CD1c-positive myeloid dendritic cell (primary cell): Measurements from ENCODE around the gene CDCA7.
"Not testable (repeated sequence)": the region's sequence is repeated elsewhere in the genome, so short reads cannot be mapped to it uniquely, and the experiment has no call there.

Experiments
- DNase-seq: peaks from one replicate; pipeline ENCODE4 v3.0.0-alpha.2; 2016; ENCODE audit errors: extremely low spot score

CDCA7 gene

DNA sequence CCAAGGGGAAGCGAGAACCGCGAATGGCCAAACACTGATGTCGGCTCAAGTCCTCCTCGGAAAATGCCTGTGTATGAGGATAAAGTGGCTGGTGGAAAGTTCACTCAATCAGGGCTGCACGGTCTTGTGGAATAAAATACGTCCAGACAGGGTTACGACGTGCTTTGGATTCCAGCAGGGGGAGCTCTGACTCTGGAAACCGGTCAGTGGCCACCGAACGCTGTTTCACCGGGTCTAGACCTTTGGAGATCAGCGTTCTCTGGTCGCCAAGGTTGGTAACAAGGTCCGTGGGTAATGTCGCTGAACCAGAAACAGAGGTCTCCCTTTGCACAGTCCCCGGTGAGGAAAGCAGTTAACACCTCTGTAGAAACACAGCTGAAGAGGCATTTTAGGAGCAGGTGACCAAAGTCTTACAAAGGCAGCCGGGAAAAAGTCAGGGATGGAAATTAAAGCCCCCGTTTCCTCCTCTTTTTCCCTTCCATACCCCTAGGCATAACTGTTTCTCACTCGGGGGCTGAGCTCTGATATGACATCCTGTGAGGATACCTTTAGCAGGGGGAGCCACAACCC is 47.8 kb downstream of the CDCA7 start:
- peak; percentile 84 for DNase-seq

DNA sequence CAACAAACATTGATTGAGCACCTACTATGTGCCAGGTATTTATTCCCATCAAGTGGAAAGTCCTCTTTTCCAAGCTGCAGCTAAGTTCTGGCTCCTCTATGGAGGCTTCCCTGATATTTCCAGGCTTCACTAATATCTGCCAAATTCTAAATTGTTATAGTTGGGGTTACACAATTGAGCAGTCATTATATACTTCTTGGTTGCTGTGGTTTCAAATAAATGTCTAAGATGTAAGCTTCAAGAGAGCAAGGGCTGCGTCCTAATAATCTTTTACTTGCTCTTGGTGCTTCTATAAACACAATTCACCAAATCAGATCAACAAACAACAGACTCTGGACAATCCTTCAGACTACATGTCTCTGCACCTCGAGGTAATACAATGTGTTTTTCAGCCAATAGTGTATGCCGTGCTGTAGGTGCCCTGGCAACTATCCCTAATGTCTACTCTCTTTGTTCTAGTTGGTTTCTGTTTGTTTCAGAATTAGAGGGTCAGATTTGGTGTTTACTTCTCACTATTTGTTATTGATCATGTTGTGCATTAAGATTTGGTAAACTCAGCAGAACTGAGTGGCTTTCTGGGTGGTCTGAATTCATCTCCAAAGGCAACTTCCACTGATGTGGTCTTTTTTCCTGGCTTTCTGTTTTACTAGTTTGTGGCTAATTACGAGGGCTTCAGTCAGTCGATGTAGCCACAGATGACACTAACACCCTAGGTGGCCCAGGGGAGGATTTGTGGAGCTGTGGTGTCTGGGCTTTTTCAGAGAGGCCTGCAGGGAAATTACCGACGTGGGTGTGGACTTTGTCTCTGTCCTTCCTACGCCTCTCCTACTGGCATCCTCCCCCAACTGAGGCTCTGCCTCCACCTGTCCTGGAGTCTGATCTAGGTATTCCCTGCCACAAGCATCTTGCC is 50.4 kb downstream of the CDCA7 start:
- DNase-seq: no peak

DNA sequence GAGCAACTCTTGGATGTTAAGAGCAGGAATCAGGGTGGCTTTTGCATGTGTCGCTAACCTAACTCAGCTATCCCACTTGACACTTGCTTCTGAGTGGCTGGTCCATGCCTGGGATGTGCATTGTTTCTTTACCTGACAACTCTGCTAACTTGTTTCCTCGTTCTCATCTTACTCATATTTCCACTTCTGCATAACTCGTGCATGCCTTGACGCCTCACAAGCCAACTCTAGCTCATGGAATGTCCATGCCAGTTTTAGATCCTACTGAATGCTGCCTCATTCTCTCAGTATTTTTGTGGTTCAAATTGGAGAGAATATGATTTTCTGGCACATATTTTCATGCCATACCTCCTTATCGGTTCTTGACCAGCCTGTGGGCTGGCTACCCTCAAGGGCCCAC is 52.5 kb downstream of the CDCA7 start:
- no peak for DNase-seq

DNA sequence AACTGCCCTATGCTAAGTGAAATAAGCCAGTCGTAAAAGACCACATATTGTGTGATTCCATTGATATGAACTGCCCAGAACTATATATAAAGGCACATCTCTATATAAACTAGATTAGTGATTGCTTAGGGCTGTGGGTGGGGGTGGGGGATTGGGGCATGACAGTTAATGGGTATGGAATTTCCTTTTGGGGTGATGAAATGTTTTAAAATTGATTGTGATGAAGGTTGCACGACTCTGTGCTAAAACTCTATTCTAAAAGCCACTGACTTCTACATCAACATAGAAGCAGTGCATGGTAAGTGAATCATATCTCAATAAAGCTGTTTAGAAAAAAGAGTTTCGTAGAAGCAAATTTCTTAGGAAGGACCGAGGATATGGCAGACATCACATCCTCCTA is 53.0 kb downstream of the CDCA7 start:
- no peak for DNase-seq

DNA sequence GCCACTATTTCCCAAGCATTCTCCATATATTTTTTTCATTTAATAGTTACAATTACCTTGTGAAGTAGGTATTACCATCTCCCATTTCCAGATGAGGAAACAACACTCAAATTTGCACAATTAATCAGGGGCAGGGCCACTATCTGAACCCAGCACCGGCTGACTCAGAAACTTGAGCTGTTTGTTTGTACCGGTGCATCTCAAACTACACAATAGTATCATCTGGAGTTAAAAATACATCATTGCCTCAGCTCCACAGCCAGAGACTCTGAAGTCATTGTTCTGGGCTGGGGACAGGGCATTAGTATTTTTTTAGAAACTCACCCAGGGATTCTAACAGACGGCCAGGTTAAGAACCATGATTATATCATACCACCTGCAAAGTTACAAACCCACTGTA is 55.9 kb downstream of the CDCA7 start:
- no peak for DNase-seq

DNA sequence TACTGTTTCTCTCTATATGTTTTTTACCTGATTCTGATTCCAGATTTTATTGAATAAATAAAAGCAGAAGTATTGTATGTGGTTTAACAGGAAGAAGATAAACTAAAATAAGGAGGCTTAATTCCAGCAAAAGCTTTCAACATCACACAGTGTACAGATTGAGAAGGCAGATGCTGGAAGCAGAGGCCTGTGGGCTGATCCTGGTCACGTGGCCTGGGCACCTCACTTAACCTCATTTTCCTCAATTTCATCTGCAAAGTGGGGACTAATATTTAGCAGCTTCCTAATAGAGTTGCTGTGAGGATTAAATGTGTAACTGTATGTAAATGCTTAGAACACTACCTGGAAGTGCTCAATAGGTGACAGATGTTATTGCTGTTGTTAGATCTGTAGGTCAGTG is 58.0 kb downstream of the CDCA7 start:
- no peak for DNase-seq

DNA sequence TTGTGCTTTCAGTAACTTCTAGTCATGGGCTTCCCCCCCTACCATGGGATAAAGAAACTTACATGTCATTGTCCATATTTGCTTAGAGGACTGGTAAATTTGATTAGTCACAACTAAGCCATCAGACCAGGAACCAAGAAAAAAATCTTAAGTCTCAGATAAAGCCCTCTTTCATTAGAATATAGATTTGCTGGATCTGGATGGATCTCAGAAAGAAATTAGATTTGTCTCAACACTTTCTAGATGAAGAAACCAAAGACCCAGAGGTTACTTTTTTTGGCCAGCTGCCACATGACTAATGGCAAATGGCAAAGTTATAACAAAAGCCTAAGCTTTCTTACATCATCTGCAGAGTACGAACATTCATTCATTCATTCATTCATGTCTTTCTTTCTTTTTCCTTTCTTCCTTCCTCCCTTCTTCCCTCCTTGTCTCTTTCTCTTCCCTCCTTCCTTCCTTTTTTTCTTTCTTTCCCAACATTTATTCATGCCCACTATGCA is 60.2 kb downstream of the CDCA7 start:
- DNase-seq: no peak

DNA sequence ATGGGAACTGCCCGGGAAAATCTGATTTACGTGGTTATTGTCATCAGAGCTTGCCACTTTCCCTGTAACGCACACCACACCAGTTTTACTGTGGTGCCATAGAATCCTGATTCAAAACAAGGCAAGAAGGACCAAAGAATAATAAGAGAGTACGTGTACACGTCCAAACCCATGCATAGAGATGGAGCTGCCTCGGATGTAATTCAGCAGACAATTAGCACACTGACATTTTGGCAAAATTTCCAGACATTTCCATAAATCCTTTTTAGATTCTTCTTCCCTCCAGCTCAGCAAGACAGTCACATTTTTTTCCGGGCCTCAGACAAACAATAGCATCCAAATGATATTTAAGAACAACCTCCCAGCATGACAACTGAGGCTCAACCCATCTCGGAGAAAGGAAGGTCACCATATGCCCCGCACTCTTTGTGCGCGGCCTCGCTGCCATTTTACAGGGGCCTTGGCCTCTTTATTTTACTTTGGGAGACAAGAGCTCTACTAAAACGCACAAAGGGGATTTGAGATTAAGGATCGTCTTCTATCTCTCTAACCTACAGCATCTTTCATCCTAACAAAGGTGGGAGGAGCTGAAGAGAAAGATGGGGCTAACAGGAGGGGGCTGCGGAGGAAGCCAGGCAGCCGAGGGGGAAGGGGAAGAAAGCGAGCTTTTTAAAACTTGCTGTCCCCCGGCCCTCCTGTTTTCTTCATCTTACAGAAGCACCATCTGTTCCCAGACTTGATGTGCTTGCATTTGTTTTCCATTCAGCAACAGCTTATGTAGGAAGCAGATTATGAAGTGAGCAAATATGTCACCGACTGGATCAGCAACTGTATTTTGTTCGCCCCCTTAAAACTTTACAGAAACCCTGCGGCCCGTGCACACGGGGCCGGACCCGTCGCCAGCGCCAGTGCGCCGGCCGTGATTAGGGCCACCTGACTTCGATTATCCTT is 61.0 kb downstream of the CDCA7 start:
- DNase-seq: no peak

DNA sequence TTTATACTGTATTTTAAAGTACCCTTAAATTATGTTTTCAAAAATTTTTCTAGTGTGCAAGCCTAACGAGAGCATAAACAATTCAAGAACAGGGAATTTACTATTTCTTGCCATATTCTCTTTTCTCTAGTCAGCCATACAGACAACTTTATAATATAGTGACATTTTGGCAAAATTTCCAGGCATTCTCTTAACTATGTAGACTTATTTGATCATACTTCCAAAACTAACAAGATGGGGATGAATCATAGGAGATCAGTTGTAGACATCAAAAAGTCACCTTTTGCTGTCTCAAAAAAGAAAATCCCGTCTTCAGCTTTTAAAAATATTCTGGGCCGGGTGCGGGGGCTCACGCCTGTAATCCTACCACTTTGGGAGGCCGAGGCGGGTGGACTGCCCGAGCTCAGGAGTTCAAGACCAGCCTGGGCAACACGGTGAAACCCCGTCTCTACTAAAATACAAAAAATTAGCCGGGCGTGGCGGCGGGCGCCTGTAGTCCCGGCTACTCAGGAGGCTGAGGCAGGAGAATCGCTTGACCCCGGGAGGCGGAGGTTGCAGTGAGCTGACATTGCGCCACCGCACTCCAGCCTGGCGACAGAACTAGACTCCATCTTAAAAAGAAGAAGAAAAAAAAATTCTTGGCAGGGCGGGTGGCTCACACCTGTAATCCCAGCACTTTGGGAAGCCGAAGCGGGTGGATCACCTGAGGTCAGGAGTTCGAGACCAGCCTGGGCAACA is 61.9 kb downstream of the CDCA7 start:
- not testable (repeated sequence) for DNase-seq

DNA sequence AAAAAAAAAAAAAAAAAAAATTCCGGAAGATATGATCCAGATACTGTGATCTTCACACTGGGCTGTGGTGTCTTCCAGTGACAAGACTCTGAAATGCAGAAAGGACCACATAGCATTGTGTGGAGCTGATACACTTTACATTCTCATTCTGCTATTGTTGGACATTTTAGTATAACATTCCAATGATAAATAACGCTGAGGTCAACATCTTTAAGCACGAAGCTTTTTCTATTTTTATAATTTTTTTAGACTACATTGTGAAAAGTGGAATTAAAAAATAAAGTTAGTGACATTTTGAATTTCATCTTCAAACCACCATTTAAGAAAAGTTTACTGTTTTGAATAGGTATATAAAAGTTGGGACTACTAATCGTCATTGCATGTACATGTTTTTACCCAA is 62.7 kb downstream of the CDCA7 start:
- DNase-seq: no peak

DNA sequence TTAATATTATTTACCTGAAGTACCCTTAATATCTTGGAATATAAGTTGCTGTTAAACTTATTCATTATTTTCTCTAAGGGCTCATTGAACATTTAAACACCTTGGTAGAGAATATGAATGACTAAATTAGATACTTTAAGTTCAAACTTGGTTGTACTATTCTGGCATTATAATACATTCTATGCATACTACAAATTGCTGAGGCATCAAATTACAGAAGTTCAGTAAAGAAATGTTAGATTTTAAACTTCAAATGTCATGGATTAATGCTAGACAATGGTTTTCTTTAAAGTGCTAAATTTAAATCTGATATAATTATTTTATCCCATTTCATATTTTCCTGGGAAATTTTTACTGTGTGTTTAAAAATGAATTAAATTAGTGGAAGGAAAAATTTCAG is 63.1 kb downstream of the CDCA7 start:
- DNase-seq: no peak
